Astrocyte (in vitro differentiated cells and primary cell): ENCODE results near the gene BMP8A.

Experiments
- CTCF ChIP-seq: IDR thresholded peaks from 2 replicates; pipeline ENCODE4 v1.5.1; 2011; ENCODE audit warnings: low read depth, mild to moderate bottlenecking, inconsistent platforms, low read length, moderate library complexity; ENCODE audit not compliant: insufficient read depth
- EZH2 ChIP-seq: IDR thresholded peaks from 2 replicates; pipeline ENCODE4 v1.6.1; 2012; ENCODE audit warnings: mild to moderate bottlenecking, low read length, inconsistent platforms; ENCODE audit not compliant: insufficient read depth

- TF ChIP-seq CTCF: no peak
- no peak for TF ChIP-seq EZH2
Observed at GRCh38 chr1:39542924-39543323, 51.5 kb downstream of the BMP8A start.
